AG08396 (cell line): ENCODE measurements around the gene CD200R1.

Experiments
- DNase-seq: peaks from one replicate; pipeline ENCODE4 v3.0.0; 2012; ENCODE audit warnings: low spot score, mixed read lengths

CD200R1 gene, protein sequence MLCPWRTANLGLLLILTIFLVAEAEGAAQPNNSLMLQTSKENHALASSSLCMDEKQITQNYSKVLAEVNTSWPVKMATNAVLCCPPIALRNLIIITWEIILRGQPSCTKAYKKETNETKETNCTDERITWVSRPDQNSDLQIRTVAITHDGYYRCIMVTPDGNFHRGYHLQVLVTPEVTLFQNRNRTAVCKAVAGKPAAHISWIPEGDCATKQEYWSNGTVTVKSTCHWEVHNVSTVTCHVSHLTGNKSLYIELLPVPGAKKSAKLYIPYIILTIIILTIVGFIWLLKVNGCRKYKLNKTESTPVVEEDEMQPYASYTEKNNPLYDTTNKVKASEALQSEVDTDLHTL

GRCh38 chr3:112974894-112975293, at the start of gene CD200R1:
TSS of gene CD200R1 (minus strand) at chr3:112975103. CDS start at chr3:112974857, 246 bp downstream.
- DNase-seq = no peak

DNA sequence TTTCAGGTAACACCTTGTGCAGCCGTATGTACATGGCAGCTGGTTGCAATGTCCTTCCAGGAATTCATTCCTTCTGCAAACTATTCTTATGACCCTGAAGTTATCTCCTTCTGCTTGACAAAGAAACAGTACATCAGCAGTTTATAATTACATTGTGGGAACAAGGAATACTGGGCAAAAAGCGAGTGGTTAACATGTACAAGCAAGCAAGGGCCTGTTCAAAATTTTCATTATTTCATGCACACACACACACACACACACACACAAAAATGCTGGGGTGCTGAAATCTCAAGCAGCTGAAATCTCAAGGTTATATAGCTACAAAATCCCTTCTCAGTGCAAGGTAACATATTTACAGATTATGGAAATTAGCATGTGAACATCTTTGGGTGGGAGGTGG, 46.6 kb upstream of the CD200R1 start:
- no peak for DNase-seq

DNA sequence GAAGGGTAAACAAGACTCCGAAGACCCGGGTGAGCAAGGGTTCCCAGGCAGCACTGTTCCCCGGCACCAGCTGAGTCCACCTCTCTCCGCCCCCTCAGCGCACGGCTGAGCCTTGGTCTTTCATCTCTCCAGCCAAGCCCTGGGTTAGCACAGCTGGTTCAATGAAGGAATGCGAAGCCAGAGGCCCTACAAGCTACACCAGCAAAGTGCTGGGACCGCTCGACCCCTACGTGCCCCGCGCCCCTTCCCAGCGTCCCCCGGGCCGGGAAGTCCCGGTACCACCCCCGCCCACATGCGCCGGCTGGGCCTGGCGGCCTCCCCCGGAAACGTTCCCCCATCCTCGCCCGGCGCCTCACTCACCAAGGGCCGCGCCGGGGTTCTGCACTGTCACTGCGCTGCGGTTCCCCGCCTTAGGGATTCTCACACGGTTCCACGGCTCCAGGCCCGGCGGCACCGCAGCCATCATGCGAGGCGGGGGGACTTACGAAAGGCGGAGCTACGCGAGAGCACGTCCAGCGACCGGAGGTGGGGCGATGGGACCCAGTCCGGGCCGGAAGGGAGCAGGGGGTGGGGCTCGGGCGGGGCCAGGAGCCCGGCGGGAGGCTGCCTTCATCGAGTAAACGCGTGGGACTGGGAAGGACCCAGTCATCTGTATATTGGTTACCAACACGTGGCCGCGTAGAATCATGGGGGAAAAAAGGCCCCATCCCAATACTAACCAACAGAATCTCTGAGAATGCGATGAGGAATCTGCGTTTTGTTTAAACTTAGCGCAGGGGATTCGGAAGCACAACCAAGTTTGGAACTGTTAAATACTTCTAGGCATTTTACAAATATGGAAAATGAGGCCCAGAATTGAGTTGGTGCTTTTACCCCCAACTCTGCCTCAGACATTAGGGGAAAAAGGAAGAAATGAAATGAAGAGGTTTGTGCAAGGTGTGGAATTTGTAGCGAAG, 44.6 kb upstream of the CD200R1 start:
- DNase-seq = peak; percentile 96

GRCh38 chr3:113018536-113019181, 43.8 kb upstream of the CD200R1 start:
- no peak for DNase-seq

- DNase-seq = no peak
Observed at GRCh38 chr3:113013593-113013992, 38.7 kb upstream of the CD200R1 start.

DNA sequence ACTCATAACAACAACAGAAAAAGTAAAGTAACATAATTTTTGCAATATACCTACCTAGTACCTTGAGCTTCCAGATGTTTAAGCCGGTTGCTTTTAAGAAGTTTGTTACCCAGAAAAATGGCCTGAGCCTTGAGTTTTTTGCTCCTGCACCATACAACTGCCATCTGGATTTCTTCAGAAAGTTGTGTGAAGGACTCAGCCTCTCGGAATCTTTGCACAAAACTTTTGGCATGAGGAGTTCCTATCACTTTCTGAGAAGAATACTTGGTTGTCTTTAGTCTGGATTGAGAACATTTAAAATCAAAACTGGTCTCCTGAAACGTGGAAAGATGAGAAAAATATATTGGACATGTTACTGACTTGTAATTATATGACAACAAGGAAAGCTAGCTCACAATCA, 33.2 kb upstream of the CD200R1 start:
- no peak for DNase-seq

DNA sequence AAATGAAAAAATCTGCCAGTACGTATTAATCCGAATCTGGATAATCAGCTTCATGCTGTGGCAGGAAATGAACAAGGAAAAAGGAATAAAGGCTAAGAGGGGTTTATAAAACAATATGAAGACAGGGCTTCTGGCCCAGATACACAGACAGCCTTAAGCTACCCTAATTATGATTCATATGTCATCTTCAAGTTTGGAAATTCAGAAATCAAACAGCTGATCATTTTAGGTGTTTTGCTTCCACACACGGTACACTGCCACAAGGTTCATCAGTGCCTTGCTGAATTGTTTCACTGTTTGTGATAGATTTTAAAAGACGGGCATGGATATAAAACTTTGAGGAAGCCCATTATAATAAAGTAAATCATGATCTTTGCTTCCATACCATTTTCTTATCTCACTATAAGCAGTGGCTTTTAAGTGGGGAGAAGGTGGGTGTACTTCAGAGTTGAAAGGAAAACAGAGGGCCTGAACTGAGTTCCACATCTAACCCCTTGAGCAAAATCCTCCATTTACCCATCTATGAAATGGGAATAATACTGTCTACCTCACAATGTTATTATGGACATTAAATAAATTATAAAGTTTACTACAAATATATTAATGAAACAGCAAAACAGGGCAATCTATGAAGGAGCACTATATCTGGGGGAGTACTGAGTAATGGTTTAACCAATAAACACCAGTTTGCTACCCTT, 31.6 kb upstream of the CD200R1 start:
- DNase-seq = no peak

- DNase-seq = no peak
Observed at GRCh38 chr3:113005611-113006010, 30.7 kb upstream of the CD200R1 start.

DNA sequence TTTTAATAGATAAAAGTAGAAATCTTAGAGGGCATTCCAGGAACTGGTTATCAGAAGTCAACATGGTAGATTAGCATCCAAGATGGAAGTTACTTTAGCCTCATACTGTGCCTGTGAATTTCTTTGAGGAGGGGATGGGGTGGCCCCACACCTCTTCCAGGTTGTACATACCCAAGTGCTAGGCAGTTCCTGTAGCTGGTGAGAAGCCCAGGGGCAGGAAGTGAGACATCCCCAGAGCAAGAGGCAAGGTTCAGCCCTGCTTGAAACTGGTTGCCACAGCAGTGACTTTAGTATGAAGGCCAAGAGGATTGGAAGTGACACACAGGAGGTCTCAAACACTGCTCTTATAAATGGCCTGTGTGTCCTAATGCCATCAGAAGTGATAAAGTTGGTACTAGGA, 27.8 kb upstream of the CD200R1 start:
- DNase-seq = no peak

- DNase-seq = no peak
Observed at GRCh38 chr3:113002037-113002436, 27.1 kb upstream of the CD200R1 start.

DNA sequence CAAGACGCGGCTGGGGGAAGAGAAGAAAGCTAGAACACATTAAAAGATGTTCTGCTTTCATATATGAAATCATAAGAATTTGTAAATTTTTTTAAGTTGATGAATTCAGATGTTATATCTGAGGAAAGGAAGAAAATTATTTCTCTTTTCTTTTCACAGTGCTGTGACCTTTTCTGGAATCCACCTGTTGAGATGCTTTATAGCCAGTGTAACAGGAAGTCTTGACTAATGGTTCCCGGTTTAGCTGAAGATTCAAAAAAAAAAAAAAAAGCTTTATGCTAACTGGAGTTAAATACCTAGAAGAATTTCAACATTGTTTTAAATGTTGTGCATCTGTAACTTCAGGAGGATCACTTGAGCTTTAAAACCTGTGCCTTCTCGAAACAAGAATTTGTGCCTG, 25.8 kb upstream of the CD200R1 start:
- DNase-seq = no peak

DNA sequence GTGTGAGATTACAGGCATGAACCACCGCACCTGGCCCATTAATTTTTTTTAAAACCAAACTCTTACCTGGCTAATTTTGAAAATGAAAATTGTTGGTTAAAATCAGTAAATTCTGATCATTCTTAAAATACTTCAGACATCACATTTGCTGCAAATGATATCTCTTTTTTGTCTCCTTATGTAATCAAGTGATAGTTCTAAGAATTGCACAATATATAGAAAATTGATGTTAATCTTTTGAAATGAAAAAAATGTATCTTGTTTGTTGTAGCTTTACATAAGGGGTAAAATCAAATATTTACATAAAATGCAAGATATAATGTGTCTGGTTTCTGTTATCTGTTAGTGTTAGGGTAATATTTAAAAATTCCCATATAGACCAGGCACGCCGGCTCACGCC, 20.9 kb upstream of the CD200R1 start:
- no peak for DNase-seq

- DNase-seq = peak; percentile 89
Observed at GRCh38 chr3:112990672-112991602, 16.0 kb upstream of the CD200R1 start, which contains the start of gene GTPBP8. TSS of gene GTPBP8 (plus strand) at chr3:112990984. CDS start at chr3:112991000, 16 bp downstream.

GRCh38 chr3:112987710-112988334, 12.9 kb upstream of the CD200R1 start:
- DNase-seq = no peak

GRCh38 chr3:112984485-112984884, 9.6 kb upstream of the CD200R1 start:
- DNase-seq = no peak

- no peak for DNase-seq
Observed at GRCh38 chr3:112982710-112983109, 7.8 kb upstream of the CD200R1 start.

DNA sequence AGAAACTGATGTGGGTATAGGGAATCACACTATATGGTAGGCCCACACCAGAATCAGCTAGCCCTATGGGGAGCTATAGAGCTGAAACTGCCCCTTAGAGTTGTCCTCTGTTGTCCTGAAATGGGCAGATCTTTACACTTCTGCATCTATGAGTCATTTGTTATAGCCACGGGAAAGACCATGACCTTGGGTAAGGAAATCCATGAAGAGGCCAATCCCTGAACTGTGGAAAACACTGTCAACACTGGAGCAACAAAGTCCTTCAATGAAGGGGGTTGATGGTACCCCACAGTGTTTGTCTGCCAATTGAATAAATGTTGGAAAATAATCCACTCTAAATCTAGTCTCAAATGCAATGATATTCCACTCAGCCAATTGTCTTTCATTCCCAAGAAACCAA, 5.2 kb upstream of the CD200R1 start:
- no peak for DNase-seq

DNA sequence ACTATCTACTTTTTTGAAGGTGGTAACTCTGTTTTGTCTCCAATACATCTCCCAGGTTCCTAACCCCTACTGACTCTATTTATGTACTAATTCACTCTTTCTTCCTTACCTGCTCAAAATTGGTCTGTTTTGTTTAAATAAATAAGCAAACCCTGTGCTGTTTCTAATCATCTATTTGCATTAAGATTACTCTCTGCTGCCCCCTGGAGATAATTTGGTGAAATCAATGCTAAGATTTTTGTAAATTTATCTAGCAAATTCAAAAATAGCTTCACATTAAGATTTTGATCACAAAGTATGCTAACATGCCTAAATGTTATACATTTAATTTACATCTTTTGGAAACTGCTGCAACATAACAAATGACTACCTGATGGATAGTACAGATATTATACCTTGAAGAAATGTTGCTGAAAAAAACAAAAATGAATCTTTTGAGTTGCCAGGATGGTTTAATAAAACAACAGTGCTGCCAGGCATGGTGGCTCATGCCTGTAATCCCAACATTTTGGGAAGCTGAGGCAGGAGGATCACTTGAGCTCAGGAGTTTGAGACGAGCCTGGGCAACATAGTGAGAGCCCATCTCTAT, 4.4 kb upstream of the CD200R1 start:
- no peak for DNase-seq

DNA sequence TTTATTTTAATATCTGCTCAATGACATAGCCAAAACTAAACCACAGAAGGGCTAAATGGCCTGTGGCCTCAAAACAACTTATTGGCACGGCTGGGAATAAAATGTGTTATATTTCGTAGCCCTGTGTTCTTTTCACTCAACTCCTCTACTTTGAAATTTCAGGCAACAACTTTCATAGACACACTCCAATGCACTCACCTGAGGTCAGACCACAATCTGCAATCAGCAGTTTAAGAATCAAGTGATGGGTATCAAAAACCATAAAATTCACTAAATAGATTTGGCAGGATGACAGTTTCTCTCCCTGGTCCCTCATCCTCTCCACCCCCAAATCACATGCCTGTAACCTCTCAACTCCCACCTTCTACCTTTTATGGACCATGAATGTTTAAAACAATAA, 2.0 kb upstream of the CD200R1 start:
- DNase-seq = no peak

GRCh38 chr3:112976001-112976400, 1.1 kb upstream of the CD200R1 start:
- DNase-seq = no peak
